ENCODE results near the gene SSB.
"Not testable (repeated sequence)": the region's sequence is repeated elsewhere in the genome, so short reads cannot be mapped to it uniquely, and the experiment has no call there.

The SSB gene

DNA sequence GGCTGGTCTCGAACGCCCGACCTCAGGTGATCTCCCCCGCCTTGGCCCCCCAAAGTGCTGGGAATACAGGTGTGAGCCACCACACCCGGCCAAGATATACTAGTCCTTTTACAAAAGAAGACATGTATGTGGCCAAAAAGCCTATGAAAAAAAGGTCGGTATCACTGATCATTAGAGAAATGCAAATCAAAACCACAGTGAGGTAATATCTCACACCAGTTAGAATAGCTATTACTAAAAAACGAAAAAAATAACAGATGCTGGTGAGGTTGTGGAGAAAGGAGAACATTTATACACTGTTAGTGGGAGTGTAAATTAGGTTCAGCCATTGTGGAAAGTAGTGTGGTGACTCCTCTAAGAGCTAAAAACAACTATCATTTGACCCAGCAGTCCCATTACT is 38.7 kb upstream of the SSB start:
- TF ChIP-seq, protein P1, sequence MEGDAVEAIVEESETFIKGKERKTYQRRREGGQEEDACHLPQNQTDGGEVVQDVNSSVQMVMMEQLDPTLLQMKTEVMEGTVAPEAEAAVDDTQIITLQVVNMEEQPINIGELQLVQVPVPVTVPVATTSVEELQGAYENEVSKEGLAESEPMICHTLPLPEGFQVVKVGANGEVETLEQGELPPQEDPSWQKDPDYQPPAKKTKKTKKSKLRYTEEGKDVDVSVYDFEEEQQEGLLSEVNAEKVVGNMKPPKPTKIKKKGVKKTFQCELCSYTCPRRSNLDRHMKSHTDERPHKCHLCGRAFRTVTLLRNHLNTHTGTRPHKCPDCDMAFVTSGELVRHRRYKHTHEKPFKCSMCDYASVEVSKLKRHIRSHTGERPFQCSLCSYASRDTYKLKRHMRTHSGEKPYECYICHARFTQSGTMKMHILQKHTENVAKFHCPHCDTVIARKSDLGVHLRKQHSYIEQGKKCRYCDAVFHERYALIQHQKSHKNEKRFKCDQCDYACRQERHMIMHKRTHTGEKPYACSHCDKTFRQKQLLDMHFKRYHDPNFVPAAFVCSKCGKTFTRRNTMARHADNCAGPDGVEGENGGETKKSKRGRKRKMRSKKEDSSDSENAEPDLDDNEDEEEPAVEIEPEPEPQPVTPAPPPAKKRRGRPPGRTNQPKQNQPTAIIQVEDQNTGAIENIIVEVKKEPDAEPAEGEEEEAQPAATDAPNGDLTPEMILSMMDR (IDR thresholded peaks at IDR 0.05) = no peak
- no peak for TF ChIP-seq ZFX (IDR thresholded peaks at IDR 0.05; ENCODE audit: borderline replicate concordance)
- H3K27ac ChIP-seq = no peak overlapping the region

DNA sequence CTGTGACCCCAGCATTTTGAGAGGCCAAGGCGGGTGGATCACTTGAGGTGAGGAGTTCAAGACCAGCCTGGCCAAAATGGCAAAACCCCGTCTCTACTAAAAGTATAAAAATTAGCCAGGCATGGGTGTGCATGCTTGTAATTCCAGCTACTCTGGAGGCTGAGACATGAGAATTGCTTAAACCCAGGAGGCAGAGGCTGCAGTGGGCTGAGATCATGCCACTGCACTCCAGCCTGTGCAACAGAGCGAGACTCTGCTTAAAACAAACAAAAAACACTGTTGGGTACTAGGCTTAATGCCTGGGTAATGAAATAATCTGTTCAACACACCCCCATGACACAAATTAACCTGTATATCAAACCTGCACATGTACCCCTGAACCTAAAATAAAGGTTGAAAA is 37.9 kb upstream of the SSB start:
- not testable (repeated sequence) for H3K27ac ChIP-seq

DNA sequence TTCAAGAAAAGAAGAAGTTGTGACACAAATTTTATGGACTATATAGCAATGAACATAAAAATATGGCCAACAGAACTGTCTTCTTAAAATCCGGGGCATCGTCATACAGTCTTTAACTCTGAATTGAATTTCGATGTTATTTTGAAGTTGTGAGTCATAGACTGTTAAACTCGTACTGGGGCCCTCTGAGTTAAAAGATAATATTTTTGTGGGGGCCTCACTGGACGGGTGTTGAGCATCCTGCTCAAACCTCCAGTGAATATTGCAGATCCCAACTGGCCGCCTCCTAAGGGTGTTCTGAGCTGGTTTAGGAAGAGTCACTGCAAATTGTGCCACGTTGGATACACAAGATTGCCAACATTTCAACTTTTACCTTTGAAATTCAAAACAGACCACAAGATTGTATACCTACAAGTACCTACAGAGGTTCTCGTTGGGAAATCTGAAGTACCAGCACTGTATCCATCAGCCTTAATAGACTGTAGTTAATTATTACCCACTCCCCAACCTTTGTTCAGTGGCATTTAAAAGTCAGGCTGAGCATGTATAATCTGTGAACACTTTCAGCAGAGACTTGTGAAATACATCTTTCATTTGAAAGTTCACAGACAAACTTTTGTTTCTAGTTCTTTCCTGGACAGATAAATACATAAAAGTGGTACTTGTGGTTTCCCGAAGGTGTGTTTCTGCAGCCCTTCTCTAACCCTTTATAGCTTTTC is 37.3 kb upstream of the SSB start:
- no peak for TF ChIP-seq ZFX (IDR thresholded peaks at IDR 0.05; ENCODE audit: borderline replicate concordance)
- no peak overlapping the region for H3K27ac ChIP-seq

DNA sequence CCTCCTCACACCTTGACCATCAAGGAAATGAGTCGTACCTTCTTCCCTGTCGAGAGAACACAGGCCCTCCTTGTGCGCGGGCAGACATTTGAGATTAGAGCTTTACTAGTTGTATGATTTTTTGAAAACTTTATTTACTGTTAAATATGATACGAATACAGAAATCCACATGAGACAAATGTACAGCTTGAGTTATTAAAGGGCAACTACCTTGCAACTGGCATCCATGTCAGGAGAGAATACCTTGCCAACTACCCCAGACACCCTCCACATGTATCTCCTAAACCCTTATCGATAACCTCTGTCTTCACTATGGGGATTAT is 36.7 kb upstream of the SSB start:
- no peak overlapping the region for H3K27ac ChIP-seq
- no peak for TF ChIP-seq ZFX (IDR thresholded peaks at IDR 0.05; ENCODE audit: borderline replicate concordance)
- TF ChIP-seq, protein P1 (IDR thresholded peaks at IDR 0.05) = no peak

DNA sequence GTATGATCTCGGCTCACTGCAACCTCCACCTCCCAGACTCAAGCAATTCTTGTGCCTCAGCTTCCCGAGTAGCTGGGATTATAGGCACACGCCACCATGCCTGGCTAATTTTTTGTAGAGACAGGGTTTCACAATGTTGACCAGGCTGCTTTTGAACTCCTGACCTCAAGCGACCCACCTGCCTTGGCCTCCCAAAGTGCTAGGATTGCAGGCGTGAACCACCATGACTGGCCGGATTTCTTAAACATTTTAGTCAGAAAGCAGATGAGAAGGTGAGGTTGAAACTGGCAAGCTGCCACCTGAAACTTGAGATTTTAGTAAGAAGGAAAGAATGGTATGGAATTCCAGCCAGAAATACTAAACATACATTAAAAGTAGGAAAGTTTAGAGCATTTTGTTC is 33.1 kb upstream of the SSB start:
- no peak overlapping the region for H3K27ac ChIP-seq
- TF ChIP-seq, protein P1 (IDR thresholded peaks at IDR 0.05) = no peak
- no peak for TF ChIP-seq ZFX (IDR thresholded peaks at IDR 0.05; ENCODE audit: borderline replicate concordance)

DNA sequence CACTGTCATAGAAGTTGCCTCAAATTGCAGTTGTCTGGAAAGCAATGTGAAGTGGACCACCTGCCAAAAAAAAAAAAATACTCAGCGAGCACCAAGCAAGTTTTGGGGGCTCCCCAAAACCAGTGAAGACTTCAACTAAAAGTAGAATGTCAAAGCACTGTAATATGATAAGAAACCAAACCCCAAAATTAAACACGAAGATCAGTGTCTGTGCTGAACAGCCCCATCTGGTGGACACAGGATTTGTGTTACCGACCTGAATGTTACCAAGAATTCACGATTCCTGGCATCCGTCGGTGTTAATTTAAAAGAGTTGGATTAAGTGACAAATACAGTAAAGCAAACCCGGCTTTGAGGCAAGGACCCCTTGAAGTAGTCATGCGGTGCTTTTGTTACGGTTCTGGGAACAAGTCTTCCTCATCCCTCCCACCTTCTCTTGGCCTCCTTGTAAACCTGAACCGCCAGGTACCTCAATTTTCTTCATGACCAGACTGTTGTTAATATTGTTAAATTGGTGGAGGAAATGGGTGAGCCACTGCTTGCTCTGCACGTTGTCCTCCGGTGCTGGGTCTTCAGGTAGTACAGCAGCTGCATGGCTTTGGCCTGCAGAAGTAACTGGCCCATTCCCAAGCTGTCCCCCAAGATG is 31.3 kb upstream of the SSB start:
- H3K27ac ChIP-seq = no peak overlapping the region
- TF ChIP-seq, protein P1 (IDR thresholded peaks at IDR 0.05) = peak; percentile 73
- no peak for TF ChIP-seq ZFX (IDR thresholded peaks at IDR 0.05; ENCODE audit: borderline replicate concordance)

DNA sequence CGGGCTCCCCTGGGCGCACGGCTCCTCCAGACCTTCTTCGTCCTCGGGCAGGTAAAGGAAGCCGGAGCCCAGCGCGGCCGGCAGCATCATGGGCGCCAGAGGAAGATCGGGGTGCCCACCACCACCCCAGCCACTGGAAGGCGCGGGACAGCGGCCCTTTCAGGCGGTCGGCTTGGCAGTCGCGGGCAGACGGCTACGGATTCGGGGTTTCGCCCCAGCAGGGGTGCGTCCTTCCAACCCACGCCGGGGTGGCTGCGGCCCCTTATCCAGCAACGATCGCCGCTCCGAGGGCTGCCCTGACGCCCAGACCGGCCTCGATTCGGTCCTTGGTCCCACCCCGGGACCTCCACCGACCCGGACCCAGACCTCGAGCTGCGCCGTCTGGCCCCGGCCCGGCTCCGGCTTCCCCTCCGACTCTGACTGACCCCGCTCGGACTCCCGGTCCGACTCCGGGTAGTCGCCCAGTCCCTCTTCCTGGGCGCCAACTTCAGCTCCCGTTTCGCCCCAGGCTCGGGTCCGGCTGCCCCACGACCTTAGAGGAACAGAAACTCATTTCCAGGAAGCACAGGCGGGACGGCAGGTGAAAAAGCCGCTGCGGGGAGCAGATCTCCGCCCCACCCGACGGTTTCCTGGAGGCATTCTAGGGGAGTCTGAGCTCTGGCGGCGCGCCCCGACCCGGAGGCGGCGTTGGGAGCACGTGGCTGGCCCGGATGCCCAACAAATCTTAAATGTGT is 30.2 kb upstream of the SSB start:
- TF ChIP-seq ZFX (IDR thresholded peaks at IDR 0.05; ENCODE audit: borderline replicate concordance) = no peak
- TF ChIP-seq, protein P1 (IDR thresholded peaks at IDR 0.05) = no peak
- H3K27ac ChIP-seq = no peak overlapping the region

DNA sequence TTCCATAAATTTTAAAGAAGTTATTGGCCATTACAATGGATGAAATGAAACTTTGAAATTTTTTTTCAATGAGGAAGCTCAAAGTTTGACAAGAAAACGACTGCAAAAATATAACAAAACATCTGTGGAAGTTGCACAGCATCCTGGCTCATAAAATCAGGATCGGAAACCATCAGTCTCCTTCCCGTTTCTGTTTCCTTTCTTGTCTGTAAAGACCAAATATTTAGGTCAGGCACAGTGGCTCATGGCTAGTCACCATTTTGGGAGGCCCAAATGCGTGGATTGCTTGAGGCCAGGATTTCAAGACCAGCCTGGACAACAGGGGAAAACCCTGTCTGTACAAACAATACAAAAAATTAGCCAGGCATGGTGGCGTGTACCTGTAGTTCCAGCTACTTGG is 27.6 kb upstream of the SSB start:
- no peak overlapping the region for H3K27ac ChIP-seq
- TF ChIP-seq, protein P1 (IDR thresholded peaks at IDR 0.05) = no peak
- no peak for TF ChIP-seq ZFX (IDR thresholded peaks at IDR 0.05; ENCODE audit: borderline replicate concordance)
